Activated effector memory CD4-positive, alpha-beta T cell treated with Interleukin-2 at 50 U/mL for 16 hours (primary cell): ENCODE data around the gene TBCD.

Source experiments
- DNase-seq: peaks from one replicate; pipeline ENCODE4 v3.0.0-alpha.2; 2020

Gene TBCD

GRCh38 chr17:82889496-82890338 lies 137.9 kb downstream of the TBCD start:
- no peak for DNase-seq

GRCh38 chr17:82890339-82890730 lies 138.5 kb downstream of the TBCD start:
- DNase-seq = no peak

GRCh38 chr17:82890926-82891678 lies 139.2 kb downstream of the TBCD start:
- DNase-seq = no peak

- DNase-seq = no peak
Measured at GRCh38 chr17:82891911-82892310, 140.0 kb downstream of the TBCD start.

GRCh38 chr17:82892899-82893565 lies 141.2 kb downstream of the TBCD start:
- DNase-seq = peak; percentile 67

- DNase-seq = no peak
Measured at GRCh38 chr17:82893779-82894178, 141.9 kb downstream of the TBCD start.

- DNase-seq = no peak
Measured at GRCh38 chr17:82894389-82894788, 142.5 kb downstream of the TBCD start.

- no peak for DNase-seq
Measured at GRCh38 chr17:82895087-82895486, 143.2 kb downstream of the TBCD start.

GRCh38 chr17:82896071-82897000 lies 144.5 kb downstream of the TBCD start:
- no peak for DNase-seq

GRCh38 chr17:82897514-82898249 lies 145.8 kb downstream of the TBCD start:
- no peak for DNase-seq

- no peak for DNase-seq
Measured at GRCh38 chr17:82898976-82899514, 147.2 kb downstream of the TBCD start.

GRCh38 chr17:82899941-82900340 lies 148.1 kb downstream of the TBCD start:
- no peak for DNase-seq

GRCh38 chr17:82900741-82901140 lies 148.9 kb downstream of the TBCD start:
- DNase-seq = no peak

- DNase-seq = no peak
Measured at GRCh38 chr17:82901356-82901755, 149.5 kb downstream of the TBCD start.

GRCh38 chr17:82901856-82902255 lies 150.0 kb downstream of the TBCD start:
- DNase-seq = no peak

- no peak for DNase-seq
Measured at GRCh38 chr17:82902972-82903874, 151.4 kb downstream of the TBCD start.

GRCh38 chr17:82905130-82905529 lies 153.3 kb downstream of the TBCD start:
- no peak for DNase-seq

GRCh38 chr17:82907797-82908542 lies 156.1 kb downstream of the TBCD start:
- no peak for DNase-seq

- no peak for DNase-seq
Measured at GRCh38 chr17:82908543-82909160, 156.8 kb downstream of the TBCD start.
